Measurements from ENCODE around the gene PPIL1. TPM values are rescaled to one million over a fixed set of nuclear protein-coding genes. Genes with fewer than 3 reads are reported as not detected.

The PPIL1 gene
- total and polyA plus RNA-seq, 2 of the 8 experiments (the other 6 are each of a cell fraction or from before 2014, with no cell fraction given): 83.7 to 86.5 TPM

DNA sequence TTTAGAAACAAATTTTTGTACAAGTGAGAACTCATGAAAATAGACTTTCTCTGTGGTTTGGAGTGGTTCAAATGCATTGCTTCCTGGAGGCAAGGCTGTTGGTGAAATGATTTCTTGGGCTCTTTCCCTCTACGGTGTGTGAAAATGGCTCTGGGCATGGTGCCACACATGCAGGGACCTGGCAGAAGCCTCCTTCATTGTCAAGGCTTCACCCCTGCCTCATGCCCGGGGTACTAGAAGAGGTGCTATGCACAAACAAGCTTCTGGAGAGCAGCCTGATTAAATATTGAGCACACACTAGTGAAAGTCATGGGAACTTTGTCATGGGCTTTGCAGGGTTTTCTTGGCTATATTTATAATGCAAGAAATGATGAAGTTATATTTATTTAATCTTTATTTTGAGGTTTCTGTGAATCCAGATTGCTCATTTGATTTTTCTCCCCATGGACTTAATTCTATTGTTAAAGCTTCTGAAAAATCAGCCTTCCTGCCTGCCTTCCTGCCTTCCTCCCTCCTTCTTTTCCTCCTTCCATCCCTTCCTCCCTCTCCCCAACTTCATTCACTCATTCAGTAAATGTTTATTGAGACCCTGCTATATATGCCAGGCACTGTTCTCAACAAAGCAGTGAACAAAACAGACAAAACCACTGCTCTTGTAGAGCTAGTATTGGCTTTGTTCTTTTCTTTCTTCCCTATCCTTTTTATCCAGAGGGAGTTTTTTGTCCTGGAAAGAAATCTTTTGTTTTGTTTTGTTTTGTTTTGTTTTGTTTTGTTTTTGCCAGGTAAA is 32.1 kb upstream of the PPIL1 start:
- Histone ChIP-seq H3K14ac (ENCODE audit: insufficient read length) (no peak overlapping the region), H4K8ac (ENCODE audit: extremely low read depth, insufficient read depth, low read length) (no peak overlapping the region; the same call in 1 of the 2 replicates), H3K18ac (ENCODE audit: extremely low read depth, low read length) (no peak overlapping the region), H3K36me3 (ENCODE audit: control insufficient read depth in 2 of 4, insufficient read depth in 4 of 4, low read length in 3 of 4) (peaks cover 0 to 6% (median 2%) of the 10 kb centered on the region in 4 experiments; a peak in 3 of 8 replicates), H2AFZ (ENCODE audit: low read length) (no peak overlapping the region), H2BK12ac (ENCODE audit: low read depth, low read length) (no peak overlapping the region), H2BK5ac (ENCODE audit: low read depth, low read length) (no peak overlapping the region), H2BK15ac (ENCODE audit: low read length) (no peak overlapping the region), H3K4me1 (replicated peaks in 1 of 4; ENCODE audit: control insufficient read depth in 3 of 4, insufficient read depth in 4 of 4, low read length in 3 of 4) (no peaks in the 10 kb centered on the region), H4K20me1 (replicated peaks in 1 of 2; ENCODE audit: control insufficient read depth in 1 of 2, insufficient read depth in 2 of 2, low read length in 2 of 2) (no peaks in the 10 kb centered on the region), H3K9me3 (ENCODE audit: insufficient read depth in 2 of 2, low read depth in 1 of 2, low read length in 1 of 2) (no peaks in the 10 kb centered on the region), H3K79me2 (ENCODE audit: control insufficient read depth in 1 of 2, insufficient read depth in 2 of 2, low read length in 2 of 2) (no peaks in the 10 kb centered on the region), H3K9ac (replicated peaks in 1 of 4; ENCODE audit: extremely low read depth in 1 of 4, low read depth in 3 of 4, low read length in 3 of 4) (no peak overlapping the region), H3K4me3 (ENCODE audit: extremely low read depth in 1 of 4, insufficient read depth in 2 of 4, low read depth in 3 of 4, low read length in 4 of 4) (no peak overlapping the region), H2BK20ac (ENCODE audit: low read length) (no peak overlapping the region), H3K27me3 (replicated peaks in 1 of 4; ENCODE audit: control insufficient read depth in 3 of 4, extremely low read depth in 1 of 4, insufficient read depth in 3 of 4, low read length in 3 of 4) (no peaks in the 10 kb centered on the region), H3K79me1 (ENCODE audit: low read depth, low read length) (no peaks in the 10 kb centered on the region), H3K56ac (replicated peaks; ENCODE audit: insufficient read length, low read depth, low read length) (no peak overlapping the region), H2BK120ac (replicated peaks; ENCODE audit: low read depth, low read length) (no peak overlapping the region), H2AK5ac (ENCODE audit: low read depth, low read length) (no peak overlapping the region), H3K23ac (ENCODE audit: insufficient read length) (no peak overlapping the region), H4K5ac (ENCODE audit: insufficient read length, low read depth, low read length) (no peak overlapping the region), H4K91ac (replicated peaks; ENCODE audit: insufficient read length, low read length) (no peak overlapping the region), H3K4me2 (ENCODE audit: insufficient read depth in 1 of 2, low read depth in 2 of 2, low read length in 2 of 2) (no peak overlapping the region), H3K4ac (replicated peaks; ENCODE audit: insufficient read length, low read depth, low read length) (no peak overlapping the region), H3K27ac (ENCODE audit: low read depth, low read length) (no peak overlapping the region), H3K23me2 (ENCODE audit: low read depth, low read length) (no peaks in the 10 kb centered on the region)
- ChIA-PET CTCF (ENCODE audit: partially characterized antibody) (interaction anchor here (1.2 to 6.0 kb wide), 5 partner anchors 8 to 141 kb away, joined by 3 to 50 read pairs (median 4); no protein-coding TSS in a partner anchor), POLR2A (ENCODE audit: partially characterized antibody) (interaction anchor here (0.9 kb wide), 1 partner anchor 32 kb away, joined by 3 read pairs; no protein-coding TSS in a partner anchor)
- no peak for DNase-seq (ENCODE audit: low read depth in 1 of 2, low spot score in 2 of 2)
- FAIRE-seq: no peak
- 45% methylated on average over 2 of the region's 2 CpGs; no CpG with 5 or more reads in 1 of the 2 experiments for WGBS, 2 experiments (ENCODE audit: extremely low coverage in 1 of 2, insufficient coverage in 1 of 2, insufficient read length in 1 of 2, insufficient replicate concordance in 2 of 2, low coverage in 1 of 2, low lambda C conversion rate in 2 of 2, missing lambda C conversion rate in 1 of 2)
- TF ChIP-seq TAF1 (IDR thresholded peaks at IDR 0.05; ENCODE audit: low read depth, low read length) (no peak), SRF (IDR thresholded peaks at IDR 0.05; ENCODE audit: low read depth, low read length) (no peak), RAD21 (IDR thresholded peaks at IDR 0.05 in 1 of 2, conservative IDR thresholded peaks at IDR 0.05 in 1 of 2; ENCODE audit: low read depth in 2 of 2, low read length in 2 of 2) (no peak), EZH2 (IDR thresholded peaks at IDR 0.05; ENCODE audit: low read depth, low read length, severe bottlenecking) (no peak), FOSL1 (IDR thresholded peaks at IDR 0.05; ENCODE audit: insufficient read depth, low read depth, low read length) (no peak), CREB1 (IDR thresholded peaks at IDR 0.05) (no peak), PHF8 (conservative IDR thresholded peaks at IDR 0.05; ENCODE audit: low read depth, low read length) (no peak), KDM5A (IDR thresholded peaks at IDR 0.05; ENCODE audit: low read length) (no peak), RBBP5 (IDR thresholded peaks at IDR 0.05; ENCODE audit: borderline replicate concordance, low read depth, low read length) (no peak), HDAC2 (IDR thresholded peaks at IDR 0.05; ENCODE audit: borderline replicate concordance in 1 of 2, low read depth in 2 of 2, low read length in 2 of 2) (no peak), TCF12 (IDR thresholded peaks at IDR 0.05; ENCODE audit: low read depth, low read length) (no peak), SIX5 (IDR thresholded peaks at IDR 0.05; ENCODE audit: low read depth, low read length) (no peak), POLR2A (IDR thresholded peaks at IDR 0.05; ENCODE audit: control extremely low read depth in 1 of 2, low read depth in 2 of 2, low read length in 2 of 2) (no peak)
